Left lung (tissue), 10 donors: ENCODE results near the gene USP40. TPM values are rescaled to one million over a fixed set of nuclear protein-coding genes. Genes with fewer than 3 reads are reported as not detected.

Experiments
- ATAC-seq: fragments of 200-7000 bp; cut with Tn5 transposase; one replicate; pipeline ENCODE4 v1.9.1; 2020; ENCODE audit warnings: moderate library complexity
- DNase-seq, 4 donors: peaks; one replicate each; pipeline ENCODE4 v3.0.0-alpha.2; 2013 to 2020
- H3K27ac ChIP-seq, 2 donors: fragments of 200-600 bp; sonication (generic) in 1 of 2; one replicate each; pipeline versions ENCODE4 v1.5.0 to v1.8.0; 2020 to 2021
- H3K27me3 ChIP-seq, 2 donors: fragments of 200-600 bp; sonication (generic) in 1 of 2; one replicate each; pipeline versions ENCODE4 v1.5.0 to v1.8.0; 2020 to 2021
- H3K36me3 ChIP-seq, 2 donors: fragments of 200-600 bp; sonication (generic) in 1 of 2; one replicate each; pipeline versions ENCODE4 v1.5.0 to v1.8.0; 2020 to 2021
- H3K4me1 ChIP-seq, 2 donors: fragments of 200-600 bp; one replicate each; pipeline ENCODE4 v1.8.0; 2021
- H3K4me3 ChIP-seq, 2 donors: fragments of 200-600 bp; sonication (generic) in 1 of 2; one replicate each; pipeline versions ENCODE4 v1.5.0 to v1.8.0; 2020 to 2021; ENCODE audit warnings: mild to moderate bottlenecking in 1 of 2
- H3K9me3 ChIP-seq, 2 donors: fragments of 200-600 bp; sonication (generic) in 1 of 2; one replicate each; pipeline versions ENCODE4 v1.5.0 to v1.8.0; 2020 to 2021
- intact Hi-C, 2 donors: fragments of 100-400 bp; cut with DNase I; formaldehyde crosslinking; loops; one replicate each; pipeline versions ENCODE4 v1.11.2 to v1.14.2; 2022
- polyA plus RNA-seq, 6 donors: library from polyadenylated mRNA; unstranded; fragments of 120-200 nt; gene quantifications; one replicate each; pipeline ENCODE4 v1.2.1, GENCODE V29; 2013; ENCODE audit not compliant: insufficient read length in 6 of 6
- total RNA-seq, 2 donors: library from RNA; stranded (reverse); fragmentation: NEBNext Ultra II Directional; extraction: Animal tissue kit (Norgen Biotek cat#: 25700); gene quantifications; one replicate each; pipeline ENCODE4 v1.2.1, GENCODE V29; 2021
- TF ChIP-seq, protein P1 (sequence below), 2 donors: fragments of 200-600 bp; sonication (generic) in 1 of 2; IDR thresholded peaks; one replicate each; pipeline versions ENCODE4 v1.5.0 to v1.8.0; 2021; ENCODE audit warnings: antibody characterized with exemption in 2 of 2
- donor health status: DM: no; HTN: yes; CAD: no.
- donor health status: DM: no; HTN: no; CAD: no.

Gene USP40
- total and polyA plus RNA-seq, 8 donors, result 40.0 to 60.5 (median 46.0) TPM

DNA sequence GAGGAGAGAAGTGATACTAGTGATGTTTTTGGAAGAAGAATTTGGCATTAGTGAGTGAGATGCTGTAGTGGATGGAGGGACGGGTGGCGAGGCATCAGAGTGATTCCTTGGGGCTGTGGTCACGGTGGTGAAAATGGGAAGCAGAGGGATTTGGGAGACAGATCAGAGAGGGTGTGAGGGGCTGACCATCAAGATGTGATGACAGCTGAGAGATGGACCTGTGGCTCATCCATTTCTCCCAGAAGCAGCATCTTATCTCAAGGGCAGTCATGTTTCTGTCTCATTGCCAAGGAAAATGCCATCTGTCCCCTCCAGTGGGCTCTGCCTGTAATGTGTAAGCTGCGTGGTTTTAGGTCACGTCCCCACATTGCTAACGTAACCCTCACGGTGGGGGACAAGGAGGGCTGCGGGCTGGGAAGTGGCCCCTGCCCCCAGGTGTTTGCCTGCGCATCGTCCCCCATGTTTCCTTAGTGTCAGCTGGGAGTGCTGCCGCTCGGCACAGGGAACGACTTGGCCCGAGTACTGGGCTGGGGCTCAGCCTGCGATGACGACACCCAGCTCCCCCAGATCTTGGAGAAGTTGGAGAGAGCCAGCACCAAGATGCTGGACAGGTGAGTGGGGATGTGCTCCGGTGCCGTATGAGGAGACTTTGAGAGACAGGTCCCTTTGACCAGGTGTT lies 121.3 kb downstream of the USP40 start:
- DNase-seq (peak in 1 of 4 donors; percentile 14), ATAC-seq (no peak)
- no peaks in the 10 kb centered on the region for H3K4me1 ChIP-seq
- intact Hi-C loops, result no loop called here
- H3K27ac ChIP-seq, result no peak overlapping the region
- peaks cover 0 to 95% of the 10 kb centered on the region in 2 donors for H3K36me3 ChIP-seq
- H3K27me3 ChIP-seq, result no peaks in the 10 kb centered on the region
- TF ChIP-seq, protein P1, sequence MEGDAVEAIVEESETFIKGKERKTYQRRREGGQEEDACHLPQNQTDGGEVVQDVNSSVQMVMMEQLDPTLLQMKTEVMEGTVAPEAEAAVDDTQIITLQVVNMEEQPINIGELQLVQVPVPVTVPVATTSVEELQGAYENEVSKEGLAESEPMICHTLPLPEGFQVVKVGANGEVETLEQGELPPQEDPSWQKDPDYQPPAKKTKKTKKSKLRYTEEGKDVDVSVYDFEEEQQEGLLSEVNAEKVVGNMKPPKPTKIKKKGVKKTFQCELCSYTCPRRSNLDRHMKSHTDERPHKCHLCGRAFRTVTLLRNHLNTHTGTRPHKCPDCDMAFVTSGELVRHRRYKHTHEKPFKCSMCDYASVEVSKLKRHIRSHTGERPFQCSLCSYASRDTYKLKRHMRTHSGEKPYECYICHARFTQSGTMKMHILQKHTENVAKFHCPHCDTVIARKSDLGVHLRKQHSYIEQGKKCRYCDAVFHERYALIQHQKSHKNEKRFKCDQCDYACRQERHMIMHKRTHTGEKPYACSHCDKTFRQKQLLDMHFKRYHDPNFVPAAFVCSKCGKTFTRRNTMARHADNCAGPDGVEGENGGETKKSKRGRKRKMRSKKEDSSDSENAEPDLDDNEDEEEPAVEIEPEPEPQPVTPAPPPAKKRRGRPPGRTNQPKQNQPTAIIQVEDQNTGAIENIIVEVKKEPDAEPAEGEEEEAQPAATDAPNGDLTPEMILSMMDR (IDR thresholded peaks at IDR 0.05), result no peak
- H3K4me3 ChIP-seq, result no peak overlapping the region
- no peaks in the 10 kb centered on the region for H3K9me3 ChIP-seq

DNA sequence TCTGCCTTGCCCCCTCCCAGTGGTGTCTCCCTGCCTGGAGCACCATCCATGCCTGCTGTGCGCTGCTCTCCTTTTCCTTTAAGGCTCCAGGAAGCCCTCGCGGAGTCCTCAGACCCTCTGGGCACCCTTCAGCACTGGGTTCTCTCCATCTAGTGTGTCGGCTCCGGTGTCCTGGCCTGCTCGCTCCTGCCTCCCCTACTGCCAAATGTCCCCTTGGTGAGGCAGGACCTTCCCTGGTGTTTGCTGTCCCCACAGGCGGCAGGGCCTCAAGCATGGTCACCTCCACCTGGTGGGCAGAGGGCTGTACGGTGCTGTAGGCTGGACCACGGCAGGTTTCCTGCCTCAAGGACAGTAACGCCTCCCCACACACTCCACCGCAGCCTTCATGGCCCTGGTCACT lies 122.1 kb downstream of the USP40 start:
- no peak overlapping the region for H3K27ac ChIP-seq
- ATAC-seq (no peak), DNase-seq (no peak)
- H3K27me3 ChIP-seq, result no peaks in the 10 kb centered on the region
- H3K9me3 ChIP-seq, result no peaks in the 10 kb centered on the region
- TF ChIP-seq, protein P1 (IDR thresholded peaks at IDR 0.05), result no peak
- no peak overlapping the region for H3K4me3 ChIP-seq
- peaks cover 0 to 95% of the 10 kb centered on the region in 2 donors for H3K36me3 ChIP-seq
- intact Hi-C loops, result no loop called here
- H3K4me1 ChIP-seq, result no peaks in the 10 kb centered on the region

DNA sequence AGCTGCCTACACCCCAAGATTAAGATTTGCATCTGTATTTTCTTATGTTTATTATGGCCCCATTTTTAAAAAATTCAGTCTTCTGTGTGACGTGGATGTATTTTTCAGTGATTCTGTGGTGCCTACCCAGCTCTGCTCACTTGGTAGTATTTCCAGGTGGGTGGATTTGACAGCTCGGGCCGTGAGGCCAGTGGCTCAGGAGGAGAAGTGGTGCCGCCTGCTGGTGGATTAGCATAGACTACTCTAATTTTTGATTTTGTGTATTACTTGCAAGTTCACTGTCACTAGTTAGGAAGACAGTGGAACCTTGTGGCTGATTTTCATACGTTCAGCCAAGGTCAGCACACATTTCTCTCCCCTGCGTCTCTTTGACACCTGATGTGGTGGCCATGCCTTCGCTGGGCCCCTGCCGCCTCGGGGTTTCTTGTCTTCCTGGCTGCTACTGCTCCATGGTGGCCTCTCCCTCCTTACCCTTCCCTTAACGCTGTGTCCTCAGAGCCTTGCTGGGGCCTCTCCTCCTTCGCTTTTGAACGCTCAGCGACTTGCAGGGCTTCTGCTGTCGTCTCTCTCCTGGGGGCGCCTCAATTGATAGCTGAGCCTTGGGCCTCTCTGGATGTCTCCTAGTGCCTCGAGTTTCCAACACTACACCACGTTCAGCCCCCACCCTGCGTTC lies 122.9 kb downstream of the USP40 start:
- peaks cover 0 to 95% of the 10 kb centered on the region in 2 donors for H3K36me3 ChIP-seq
- TF ChIP-seq, protein P1 (IDR thresholded peaks at IDR 0.05), result peak; percentile 56 to 64
- no peaks in the 10 kb centered on the region for H3K4me1 ChIP-seq
- DNase-seq (peak; percentile 55 to 85 (median 78)), ATAC-seq (peak; percentile 86)
- no peak overlapping the region for H3K27ac ChIP-seq
- H3K27me3 ChIP-seq, result no peaks in the 10 kb centered on the region
- H3K4me3 ChIP-seq, result no peak overlapping the region
- intact Hi-C loops, result no loop called here
- H3K9me3 ChIP-seq, result no peaks in the 10 kb centered on the region

DNA sequence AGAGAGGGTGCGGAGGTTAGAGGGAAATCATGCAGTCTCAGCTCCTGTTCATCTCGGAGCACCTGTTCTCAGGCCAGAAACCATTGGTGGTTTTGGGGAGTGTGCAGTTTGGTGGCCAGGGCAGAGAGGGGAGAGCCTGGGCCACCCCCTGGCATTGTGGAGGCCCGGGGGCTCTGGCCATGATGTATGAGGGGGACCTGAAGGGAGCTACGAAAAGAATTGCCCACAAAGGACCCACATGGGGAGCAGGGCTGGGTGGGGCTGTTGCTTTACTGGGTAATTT lies 124.6 kb downstream of the USP40 start:
- no peak for ATAC-seq
- no peaks in the 10 kb centered on the region for H3K27me3 ChIP-seq
- no peak for DNase-seq

More for the DNA sequence above, 124.6 kb downstream of the USP40 start:
- H3K4me3 ChIP-seq, result no peak overlapping the region
- no peaks in the 10 kb centered on the region for H3K4me1 ChIP-seq
- peaks cover 0 to 95% of the 10 kb centered on the region in 2 donors for H3K36me3 ChIP-seq
- no peak overlapping the region for H3K27ac ChIP-seq
- TF ChIP-seq, protein P1 (IDR thresholded peaks at IDR 0.05), result no peak
- H3K9me3 ChIP-seq, result no peaks in the 10 kb centered on the region
- intact Hi-C loops, result no loop called here
